HG02884 (cell line): ENCODE measurements around the gene SENP7.
"Not testable (repeated sequence)": the region's sequence is repeated elsewhere in the genome, so short reads cannot be mapped to it uniquely, and the experiment has no call there.

Experiments used
- ATAC-seq: cut with Tn5 transposase; IDR thresholded peaks from one replicate; pipeline ENCODE4 v1.9.1; 2021; ENCODE audit warnings: mild to moderate bottlenecking, moderate library complexity; ENCODE audit not compliant: unreplicated experiment

The SENP7 gene

GRCh38 chr3:101512646-101513418 lies at the start of gene SENP7:
SENP7 (minus strand) TSS chr3:101513212; CDS start chr3:101513130, 82 bp downstream.
- ATAC-seq = peak; percentile 59

GRCh38 chr3:101561630-101562328 lies 48.8 kb upstream of the SENP7 start, which contains the start of gene TRMT10C:
TRMT10C (plus strand) TSS chr3:101561868; CDS start chr3:101564782, 2,914 bp downstream.
- peak; percentile 99 for ATAC-seq

- ATAC-seq = no peak
These were observed 43.1 kb upstream of the SENP7 start for GRCh38 chr3:101556064-101556463.

- ATAC-seq = not testable (repeated sequence)
These were observed 40.4 kb upstream of the SENP7 start for GRCh38 chr3:101553381-101553780.

GRCh38 chr3:101551359-101552081 lies 38.5 kb upstream of the SENP7 start:
- not testable (repeated sequence) for ATAC-seq

- no peak for ATAC-seq
These were observed 36.5 kb upstream of the SENP7 start for GRCh38 chr3:101549473-101549872.

- no peak for ATAC-seq
These were observed 35.6 kb upstream of the SENP7 start for GRCh38 chr3:101548527-101549105.

GRCh38 chr3:101544161-101544850 lies 31.3 kb upstream of the SENP7 start:
- no peak for ATAC-seq

- ATAC-seq = no peak
These were observed 29.9 kb upstream of the SENP7 start for GRCh38 chr3:101542957-101543356.

- not testable (repeated sequence) for ATAC-seq
These were observed 23.9 kb upstream of the SENP7 start for GRCh38 chr3:101536955-101537354.

GRCh38 chr3:101536266-101536665 lies 23.3 kb upstream of the SENP7 start:
- ATAC-seq = no peak

- ATAC-seq = no peak
These were observed 22.2 kb upstream of the SENP7 start for GRCh38 chr3:101535221-101535620.

- no peak for ATAC-seq
These were observed 20.6 kb upstream of the SENP7 start for GRCh38 chr3:101533603-101533968.

GRCh38 chr3:101532783-101533602 lies 20.0 kb upstream of the SENP7 start:
- no peak for ATAC-seq

- ATAC-seq = no peak
These were observed 18.6 kb upstream of the SENP7 start for GRCh38 chr3:101531473-101532086.

GRCh38 chr3:101530686-101531047 lies 17.7 kb upstream of the SENP7 start:
- ATAC-seq = no peak

- ATAC-seq = no peak
These were observed 17.0 kb upstream of the SENP7 start for GRCh38 chr3:101529816-101530685.

GRCh38 chr3:101527906-101528305 lies 14.9 kb upstream of the SENP7 start:
- ATAC-seq = no peak
